Measurements from ENCODE around the gene MED29.
A peak's percentile ranks its signal among the peaks of the same experiment; 100 is the strongest.

Gene MED29

DNA sequence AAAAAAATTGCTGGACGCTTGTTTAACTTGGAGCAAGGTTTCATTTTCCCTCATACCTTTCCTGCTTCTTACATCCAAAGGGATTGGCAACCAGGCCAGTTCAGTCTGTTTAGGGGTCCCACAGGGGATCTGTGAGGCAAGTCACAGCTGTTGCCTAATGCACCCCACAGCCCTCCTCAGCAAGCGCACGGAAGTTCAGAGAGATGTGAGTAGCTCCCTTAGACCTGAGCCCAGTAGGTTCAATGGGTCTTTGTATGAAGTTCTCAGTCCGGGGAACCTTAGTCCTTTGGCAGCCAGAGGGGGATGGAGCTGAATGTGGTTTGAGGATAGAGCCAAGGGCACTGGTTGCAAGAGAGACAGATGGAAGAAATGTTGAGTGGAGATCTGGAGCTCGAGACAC, 35.9 kb upstream of the MED29 start:
- Histone ChIP-seq H3K9me3 (replicated peaks; ENCODE audit: low read length) (no peaks in the 10 kb centered on the region), H3K9ac (ENCODE audit: low read depth, low read length) (no peak overlapping the region), H3K4me2 (ENCODE audit: low read length) (no peak overlapping the region), H3K27me3 (ENCODE audit: control insufficient read depth, insufficient read depth, low read length) (no peaks in the 10 kb centered on the region), H3K4me1 (ENCODE audit: control insufficient read depth, insufficient read depth, low read length) (peaks cover 23% of the 10 kb centered on the region), H3K4me3 (ENCODE audit: low read length) (no peak overlapping the region), H3K36me3 (ENCODE audit: insufficient read depth, low read length) (peaks cover 64% of the 10 kb centered on the region)

DNA sequence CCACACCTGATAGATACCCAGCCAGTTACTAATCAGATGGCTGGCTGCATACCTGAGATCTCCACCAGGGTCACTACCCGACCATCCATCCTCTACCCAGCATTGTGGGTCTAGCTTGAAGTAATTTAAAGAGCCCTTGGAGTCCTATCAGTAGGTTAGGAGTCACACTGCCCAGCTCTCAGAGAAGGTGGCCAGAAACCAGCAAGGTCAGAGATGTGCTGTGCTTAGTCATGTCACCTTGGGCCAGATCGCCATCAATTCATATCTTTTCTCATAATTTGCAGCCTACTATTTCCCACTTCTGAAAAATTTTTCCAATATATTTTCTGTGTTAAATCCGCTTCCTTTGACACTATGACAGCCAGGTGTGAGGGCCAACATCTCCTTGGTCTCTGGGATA, 35.1 kb upstream of the MED29 start:
- no peak overlapping the region for H3K4me2 ChIP-seq (ENCODE audit: low read length)
- no peak overlapping the region for H3K4me3 ChIP-seq (ENCODE audit: low read length)
- H3K9me3 ChIP-seq (replicated peaks; ENCODE audit: low read length) = no peaks in the 10 kb centered on the region
- no peak overlapping the region for H3K9ac ChIP-seq (ENCODE audit: low read depth, low read length)
- H3K36me3 ChIP-seq (ENCODE audit: insufficient read depth, low read length) = peaks cover 72% of the 10 kb centered on the region
- H3K4me1 ChIP-seq (ENCODE audit: control insufficient read depth, insufficient read depth, low read length) = peaks cover 22% of the 10 kb centered on the region
- no peaks in the 10 kb centered on the region for H3K27me3 ChIP-seq (ENCODE audit: control insufficient read depth, insufficient read depth, low read length)

DNA sequence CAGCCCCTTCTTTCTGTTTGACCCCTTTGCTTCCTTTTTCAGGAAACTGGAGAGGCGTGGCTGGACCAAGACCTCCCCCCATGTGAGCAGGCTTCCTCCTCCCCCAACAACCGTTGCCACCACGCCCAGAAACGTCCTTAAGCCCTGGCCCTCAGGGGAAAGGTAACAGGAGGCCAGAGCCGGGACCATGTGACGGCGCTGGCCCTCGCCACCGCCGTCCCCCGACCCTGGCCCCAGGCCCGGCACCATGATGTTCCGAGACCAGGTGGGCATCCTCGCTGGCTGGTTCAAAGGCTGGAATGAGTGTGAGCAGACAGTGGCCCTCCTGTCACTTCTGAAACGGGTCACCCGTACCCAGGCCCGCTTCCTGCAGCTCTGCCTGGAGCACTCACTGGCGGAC, 34.5 kb upstream of the MED29 start:
- Histone ChIP-seq H3K9me3 (replicated peaks; ENCODE audit: low read length) (no peaks in the 10 kb centered on the region), H3K4me2 (ENCODE audit: low read length) (no peak overlapping the region), H3K9ac (ENCODE audit: low read depth, low read length) (no peak overlapping the region), H3K27me3 (ENCODE audit: control insufficient read depth, insufficient read depth, low read length) (no peaks in the 10 kb centered on the region), H3K4me3 (ENCODE audit: low read length) (no peak overlapping the region), H3K36me3 (ENCODE audit: insufficient read depth, low read length) (peaks cover 71% of the 10 kb centered on the region), H3K4me1 (ENCODE audit: control insufficient read depth, insufficient read depth, low read length) (peaks cover 17% of the 10 kb centered on the region)

DNA sequence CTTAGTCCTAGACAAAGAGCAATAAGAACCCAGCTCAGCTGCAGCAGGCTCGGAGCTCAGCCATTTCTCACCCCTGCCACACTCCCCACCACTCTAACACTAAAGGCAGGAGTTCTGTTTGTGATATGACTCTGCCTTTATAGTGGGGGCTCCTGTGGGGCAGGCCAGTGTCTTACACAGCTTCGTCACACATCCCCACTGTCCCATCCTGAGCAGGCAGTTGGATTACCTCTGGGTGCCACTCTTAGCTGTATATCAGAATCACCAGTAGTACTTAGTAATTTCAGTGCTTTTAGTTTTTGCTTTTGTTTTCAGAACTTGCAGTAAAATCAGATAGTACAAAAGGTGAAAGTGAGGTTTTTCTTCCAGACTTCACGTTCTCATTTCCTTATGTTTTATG, 32.2 kb upstream of the MED29 start:
- Histone ChIP-seq H3K27me3 (ENCODE audit: control insufficient read depth, insufficient read depth, low read length) (no peaks in the 10 kb centered on the region), H3K4me1 (ENCODE audit: control insufficient read depth, insufficient read depth, low read length) (peaks cover 23% of the 10 kb centered on the region), H3K4me2 (ENCODE audit: low read length) (no peak overlapping the region), H3K9ac (ENCODE audit: low read depth, low read length) (no peak overlapping the region), H3K4me3 (ENCODE audit: low read length) (no peak overlapping the region), H3K36me3 (ENCODE audit: insufficient read depth, low read length) (peaks cover 65% of the 10 kb centered on the region), H3K9me3 (replicated peaks; ENCODE audit: low read length) (no peaks in the 10 kb centered on the region)

DNA sequence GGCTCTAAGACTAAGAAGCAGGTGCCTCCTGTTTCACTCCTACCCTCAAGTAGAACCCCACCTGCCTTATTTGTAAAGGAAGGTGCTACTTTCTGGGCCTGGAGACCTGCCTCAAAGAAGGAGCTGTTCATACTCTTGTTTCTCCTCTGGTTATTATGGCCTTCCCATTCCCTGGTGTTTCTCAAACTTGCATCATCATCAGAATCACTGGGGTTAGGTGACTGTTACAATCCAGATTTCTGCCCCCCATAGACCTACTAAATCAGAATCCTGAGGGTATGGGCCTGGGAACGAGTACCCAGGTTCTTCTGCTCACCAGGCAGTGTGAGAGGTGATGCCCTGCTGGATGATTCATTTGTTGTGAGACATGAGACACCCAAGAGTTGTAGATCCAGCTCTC, 30.6 kb upstream of the MED29 start:
- Histone ChIP-seq H3K4me3 (ENCODE audit: low read length) (no peak overlapping the region), H3K4me1 (ENCODE audit: control insufficient read depth, insufficient read depth, low read length) (peaks cover 24% of the 10 kb centered on the region), H3K36me3 (ENCODE audit: insufficient read depth, low read length) (peaks cover 61% of the 10 kb centered on the region), H3K9ac (ENCODE audit: low read depth, low read length) (no peak overlapping the region), H3K4me2 (ENCODE audit: low read length) (no peak overlapping the region), H3K9me3 (replicated peaks; ENCODE audit: low read length) (no peaks in the 10 kb centered on the region), H3K27me3 (ENCODE audit: control insufficient read depth, insufficient read depth, low read length) (no peaks in the 10 kb centered on the region)

DNA sequence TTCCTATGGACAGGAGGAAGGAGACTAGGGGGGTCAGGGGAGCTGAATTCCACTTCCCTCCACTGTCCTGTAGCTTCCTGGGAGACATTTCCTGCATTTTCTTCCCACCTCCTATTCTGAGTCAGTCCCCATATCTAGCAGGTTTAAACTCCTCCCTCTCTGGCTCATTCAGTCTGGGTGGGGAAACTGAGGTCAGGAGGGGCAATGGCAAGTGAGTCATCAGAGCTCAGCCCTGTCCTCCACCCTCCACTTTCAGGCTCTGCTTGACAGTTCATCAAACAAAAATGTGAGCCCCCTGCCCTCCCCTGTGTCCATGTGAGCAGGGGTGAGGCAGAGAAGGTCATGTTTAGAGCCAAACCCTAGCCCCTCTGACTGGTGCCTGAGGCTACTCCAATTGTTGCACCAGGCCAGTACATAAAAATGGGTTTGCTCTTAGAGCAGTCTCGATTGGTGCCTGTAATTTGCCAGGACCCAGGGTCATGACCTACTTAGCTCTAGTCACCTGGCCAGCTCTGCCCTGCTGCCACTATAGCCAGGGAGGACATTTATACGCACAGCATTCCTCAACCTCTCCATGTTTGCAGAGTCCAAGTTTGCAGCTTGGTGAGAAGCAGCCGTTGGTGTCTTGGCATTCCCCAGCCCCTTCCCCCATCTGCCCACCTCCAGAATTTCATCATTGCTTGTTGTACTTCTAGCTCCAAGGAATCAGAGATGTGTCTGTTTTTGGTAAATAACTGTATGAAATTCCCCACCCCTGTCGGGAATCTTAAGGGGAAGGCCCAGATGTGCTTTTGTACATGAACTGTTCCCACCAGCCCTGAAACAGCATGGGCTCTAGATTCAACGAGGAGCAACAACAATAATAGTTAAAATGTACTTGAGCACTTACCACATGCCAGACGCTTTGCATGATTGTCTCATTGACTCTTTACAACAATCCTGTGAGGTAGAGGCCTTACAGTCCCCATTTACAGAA, 28.2 kb upstream of the MED29 start:
- H3K4me1 ChIP-seq (ENCODE audit: control insufficient read depth, insufficient read depth, low read length) = peaks cover 24% of the 10 kb centered on the region
- H3K9me3 ChIP-seq (replicated peaks; ENCODE audit: low read length) = no peaks in the 10 kb centered on the region
- peaks cover 47% of the 10 kb centered on the region for H3K36me3 ChIP-seq (ENCODE audit: insufficient read depth, low read length)
- H3K4me2 ChIP-seq (ENCODE audit: low read length) = peak overlapping the region; percentile 36
- H3K4me3 ChIP-seq (ENCODE audit: low read length) = peak overlapping the region; percentile 41
- H3K27me3 ChIP-seq (ENCODE audit: control insufficient read depth, insufficient read depth, low read length) = no peaks in the 10 kb centered on the region
- H3K9ac ChIP-seq (ENCODE audit: low read depth, low read length) = peak overlapping the region; percentile 14

DNA sequence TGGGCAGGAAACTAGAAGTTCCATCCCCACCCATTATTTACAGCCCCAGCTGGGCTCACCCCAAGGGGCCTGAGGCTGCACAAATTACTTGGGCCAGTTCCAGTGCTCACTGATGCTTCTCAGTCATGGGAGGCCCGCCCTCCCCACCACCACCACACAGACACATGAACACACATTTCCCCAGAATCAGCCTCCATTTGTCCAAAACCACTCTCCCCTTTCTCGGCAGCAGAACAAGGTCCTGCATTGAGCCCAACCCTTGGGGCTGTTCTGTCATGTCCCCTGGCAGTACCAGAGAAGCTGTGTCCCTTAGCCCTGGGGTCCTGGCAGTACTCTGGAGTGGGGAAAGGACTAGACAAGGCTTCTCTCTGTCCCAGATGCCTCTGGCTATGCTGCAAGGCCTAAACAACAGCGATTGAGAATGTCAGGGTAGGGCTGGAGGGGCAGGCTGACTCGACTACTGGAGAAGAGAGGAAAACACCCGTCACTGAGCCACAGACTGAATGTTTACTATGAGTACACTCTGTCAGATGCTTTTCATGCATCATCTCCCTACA, 27.2 kb upstream of the MED29 start:
- Histone ChIP-seq H3K4me2 (ENCODE audit: low read length) (no peak overlapping the region), H3K9ac (ENCODE audit: low read depth, low read length) (no peak overlapping the region), H3K9me3 (replicated peaks; ENCODE audit: low read length) (no peaks in the 10 kb centered on the region), H3K4me3 (ENCODE audit: low read length) (no peak overlapping the region), H3K27me3 (ENCODE audit: control insufficient read depth, insufficient read depth, low read length) (no peaks in the 10 kb centered on the region), H3K36me3 (ENCODE audit: insufficient read depth, low read length) (peaks cover 51% of the 10 kb centered on the region), H3K4me1 (ENCODE audit: control insufficient read depth, insufficient read depth, low read length) (peaks cover 24% of the 10 kb centered on the region)

DNA sequence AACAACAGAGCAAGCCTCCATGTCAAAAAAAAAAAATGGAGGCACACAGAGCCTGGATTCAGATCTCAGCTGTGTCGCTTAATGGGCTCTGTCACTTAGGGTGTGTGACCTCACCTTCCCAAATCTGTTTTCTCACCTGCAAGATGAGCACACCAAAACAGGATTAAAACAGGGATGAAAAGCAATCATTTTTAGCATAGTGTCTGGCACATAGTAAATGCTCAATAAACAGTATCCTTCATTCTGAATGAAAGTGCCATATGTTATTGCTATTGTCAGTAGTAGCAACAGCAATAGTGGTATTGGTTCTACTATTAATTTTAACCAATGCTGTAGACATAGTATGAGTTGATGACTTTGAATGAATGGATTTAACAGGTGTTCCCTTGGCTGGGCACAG, 25.6 kb upstream of the MED29 start:
- Histone ChIP-seq H3K4me3 (ENCODE audit: low read length) (no peak overlapping the region), H3K4me2 (ENCODE audit: low read length) (no peak overlapping the region), H3K9ac (ENCODE audit: low read depth, low read length) (no peak overlapping the region), H3K27me3 (ENCODE audit: control insufficient read depth, insufficient read depth, low read length) (no peaks in the 10 kb centered on the region), H3K4me1 (ENCODE audit: control insufficient read depth, insufficient read depth, low read length) (peaks cover 24% of the 10 kb centered on the region), H3K9me3 (replicated peaks; ENCODE audit: low read length) (no peaks in the 10 kb centered on the region), H3K36me3 (ENCODE audit: insufficient read depth, low read length) (peaks cover 52% of the 10 kb centered on the region)

DNA sequence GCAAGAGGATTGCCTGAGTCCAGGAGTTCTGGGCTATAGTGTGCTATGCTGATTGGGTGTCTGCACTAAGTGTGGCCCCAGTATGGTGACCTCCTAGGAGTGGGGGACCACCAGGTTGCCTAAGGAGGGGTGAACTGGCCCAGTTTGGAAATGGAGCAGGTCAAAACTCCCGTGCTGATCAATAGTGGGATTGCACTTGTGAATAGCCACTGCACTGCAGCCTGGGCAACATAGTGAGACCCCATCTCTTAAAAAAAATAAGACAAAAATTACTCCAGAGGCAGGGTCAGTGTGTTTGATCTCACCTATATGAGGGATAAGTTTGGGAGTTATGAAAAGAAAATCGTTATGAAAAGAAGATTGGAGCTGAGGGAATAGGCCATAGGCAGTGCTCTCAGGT, 22.0 kb upstream of the MED29 start:
- H3K4me2 ChIP-seq (ENCODE audit: low read length) = no peak overlapping the region
- peaks cover 20% of the 10 kb centered on the region for H3K4me1 ChIP-seq (ENCODE audit: control insufficient read depth, insufficient read depth, low read length)
- H3K9ac ChIP-seq (ENCODE audit: low read depth, low read length) = no peak overlapping the region
- H3K9me3 ChIP-seq (replicated peaks; ENCODE audit: low read length) = no peaks in the 10 kb centered on the region
- H3K27me3 ChIP-seq (ENCODE audit: control insufficient read depth, insufficient read depth, low read length) = no peaks in the 10 kb centered on the region
- no peak overlapping the region for H3K4me3 ChIP-seq (ENCODE audit: low read length)
- H3K36me3 ChIP-seq (ENCODE audit: insufficient read depth, low read length) = peaks cover 52% of the 10 kb centered on the region

DNA sequence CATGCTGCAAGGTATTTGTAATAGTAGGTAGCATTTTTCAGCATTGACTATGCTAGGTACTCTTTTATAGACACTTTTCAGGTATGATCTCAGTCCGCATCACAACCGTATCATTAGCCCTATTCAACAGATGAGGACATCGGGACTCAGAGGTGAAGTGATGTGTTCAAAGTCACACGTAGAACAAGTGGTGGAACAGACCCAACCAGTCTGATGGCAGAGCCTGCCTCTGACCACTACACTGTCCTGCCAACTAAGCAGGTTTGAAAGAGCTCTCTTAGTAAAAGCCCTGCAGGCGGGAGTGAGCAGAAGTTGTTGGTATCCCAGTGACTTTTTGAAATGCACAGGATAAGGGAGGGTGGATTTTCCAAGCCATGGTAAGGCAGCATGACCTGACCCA, 20.4 kb upstream of the MED29 start:
- H3K36me3 ChIP-seq (ENCODE audit: insufficient read depth, low read length) = peaks cover 53% of the 10 kb centered on the region

DNA sequence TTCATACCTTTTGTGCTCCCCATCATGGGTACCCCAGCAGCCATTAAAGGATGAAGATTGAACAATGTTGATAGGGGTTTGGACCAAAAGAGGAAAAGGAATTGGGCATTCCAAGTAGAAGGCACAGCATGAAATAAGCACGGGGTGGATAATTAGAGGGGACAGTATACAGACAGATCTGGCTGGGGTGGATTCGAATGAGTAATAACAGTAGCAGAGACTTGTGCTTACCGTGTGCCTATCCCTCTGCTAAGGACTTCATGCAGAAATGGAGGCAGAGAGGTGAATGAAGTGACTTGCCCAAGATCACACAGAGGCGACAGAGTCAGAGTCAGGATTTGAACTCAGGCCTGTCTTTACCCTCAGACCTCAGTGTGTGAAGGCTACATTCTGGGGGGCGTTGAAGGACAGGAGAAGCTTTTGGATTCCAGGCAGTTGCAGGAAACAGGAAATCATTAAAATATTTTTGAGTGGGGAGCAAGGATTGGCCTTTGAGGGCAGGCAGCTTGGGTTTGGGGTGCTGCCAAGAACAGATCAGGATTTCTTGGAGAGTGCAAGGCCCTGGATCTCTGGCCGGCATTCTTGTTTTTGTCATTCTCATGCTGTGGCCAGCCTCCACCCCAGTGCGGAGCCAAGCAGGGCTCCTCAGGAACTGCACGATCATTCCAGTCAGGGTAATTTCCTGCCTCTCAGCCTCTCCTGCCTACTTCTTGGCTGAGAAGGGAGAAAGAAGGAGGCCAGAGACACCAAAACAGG, 19.0 kb upstream of the MED29 start:
- H3K9ac ChIP-seq (ENCODE audit: low read depth, low read length) = peak overlapping the region; percentile 80
- H3K4me3 ChIP-seq (ENCODE audit: low read length) = peak overlapping the region; percentile 3
- H3K4me2 ChIP-seq (ENCODE audit: low read length) = peak overlapping the region; percentile 58
- peaks cover 20% of the 10 kb centered on the region for H3K4me1 ChIP-seq (ENCODE audit: control insufficient read depth, insufficient read depth, low read length)
- H3K27me3 ChIP-seq (ENCODE audit: control insufficient read depth, insufficient read depth, low read length) = no peaks in the 10 kb centered on the region
- H3K9me3 ChIP-seq (replicated peaks; ENCODE audit: low read length) = no peaks in the 10 kb centered on the region
- peaks cover 60% of the 10 kb centered on the region for H3K36me3 ChIP-seq (ENCODE audit: insufficient read depth, low read length)

More for the DNA sequence above, 20.4 kb upstream of the MED29 start:
- H3K9ac ChIP-seq (ENCODE audit: low read depth, low read length) = no peak overlapping the region
- no peaks in the 10 kb centered on the region for H3K9me3 ChIP-seq (replicated peaks; ENCODE audit: low read length)
- peaks cover 20% of the 10 kb centered on the region for H3K4me1 ChIP-seq (ENCODE audit: control insufficient read depth, insufficient read depth, low read length)
- no peak overlapping the region for H3K4me3 ChIP-seq (ENCODE audit: low read length)
- no peak overlapping the region for H3K4me2 ChIP-seq (ENCODE audit: low read length)
- H3K27me3 ChIP-seq (ENCODE audit: control insufficient read depth, insufficient read depth, low read length) = no peaks in the 10 kb centered on the region
